Astrocyte (in vitro differentiated cells and primary cell): ENCODE results near the gene TMEM123.

Experiments used
- CTCF ChIP-seq: IDR thresholded peaks from 2 replicates; pipeline ENCODE4 v1.5.1; 2011; ENCODE audit warnings: low read depth, mild to moderate bottlenecking, inconsistent platforms, low read length, moderate library complexity; ENCODE audit not compliant: insufficient read depth
- EZH2 ChIP-seq: IDR thresholded peaks from 2 replicates; pipeline ENCODE4 v1.6.1; 2012; ENCODE audit warnings: mild to moderate bottlenecking, low read length, inconsistent platforms; ENCODE audit not compliant: insufficient read depth

- TF ChIP-seq CTCF (no peak), EZH2 (no peak)
Observed at GRCh38 chr11:102469196-102469821, 16.7 kb upstream of the TMEM123 start.
